HG02973 (cell line): ENCODE measurements around the gene HTD2.

Source experiments
- ATAC-seq: cut with Tn5 transposase; IDR thresholded peaks from one replicate; pipeline ENCODE4 v1.9.1; 2021; ENCODE audit warnings: moderate library complexity; ENCODE audit not compliant: unreplicated experiment

Gene HTD2

DNA sequence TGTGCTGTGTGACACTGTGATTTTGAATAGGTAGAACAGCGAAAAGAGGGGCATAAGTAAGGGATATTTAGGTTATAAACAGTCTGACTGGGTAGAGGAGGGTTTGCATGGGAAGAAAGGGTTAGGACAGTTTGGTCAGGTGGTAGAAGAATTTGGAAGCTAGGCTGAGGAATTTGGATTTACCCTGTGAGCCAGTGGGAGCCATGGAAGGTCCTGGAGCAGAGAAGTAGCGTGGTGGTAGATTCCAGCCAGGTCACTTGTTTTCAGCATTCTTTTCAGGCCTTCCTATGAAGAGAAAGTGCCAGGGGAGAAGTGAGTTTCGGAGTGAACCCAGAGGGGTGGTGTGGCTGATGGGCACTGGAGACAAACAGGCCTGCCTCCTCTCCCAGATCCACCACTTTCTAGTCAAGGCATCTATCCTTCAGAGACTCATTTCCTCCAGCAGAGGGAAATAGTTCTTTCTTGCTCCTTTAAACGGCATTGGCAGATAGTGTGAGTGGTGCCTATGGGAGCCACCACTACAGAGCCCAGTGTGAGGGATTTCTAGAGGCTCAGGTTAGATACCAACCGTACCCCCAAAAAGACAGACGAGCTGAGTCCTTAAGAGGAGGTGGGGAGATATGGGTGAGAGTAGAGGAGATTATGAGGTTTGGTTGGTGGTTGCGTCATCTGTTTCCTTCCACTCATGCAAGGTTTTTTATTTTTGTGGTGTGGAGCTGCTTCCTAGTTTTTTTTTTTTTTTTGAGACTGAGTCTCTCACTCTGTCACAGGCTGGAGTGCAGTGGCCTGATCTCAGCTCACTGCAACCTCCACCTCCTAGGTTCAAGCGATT is 47.6 kb downstream of the HTD2 start:
- no peak for ATAC-seq

GRCh38 chr3:58355179-58355578 is 48.9 kb downstream of the HTD2 start:
- peak; percentile 55 for ATAC-seq

DNA sequence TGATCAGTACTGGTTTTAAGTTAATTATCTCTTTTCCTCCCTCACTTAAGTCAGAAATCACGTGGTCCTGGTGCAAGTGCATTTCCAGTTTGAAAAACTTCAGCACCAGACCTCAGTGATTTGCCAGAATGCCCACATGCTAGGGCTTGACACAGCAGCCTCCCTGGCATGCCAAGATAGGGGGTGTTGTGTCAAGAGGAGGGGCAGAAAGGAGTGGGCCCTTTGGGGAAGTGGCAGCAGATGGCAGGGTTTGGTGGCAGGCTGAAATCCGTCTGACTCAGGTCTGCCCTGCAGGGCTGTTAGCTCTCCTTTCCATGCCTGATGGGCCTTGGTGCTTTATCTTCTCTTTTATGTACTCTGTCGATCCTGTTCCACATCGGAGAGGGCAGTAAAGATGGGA is 49.7 kb downstream of the HTD2 start:
- no peak for ATAC-seq

- ATAC-seq: no peak
These were observed 51.1 kb downstream of the HTD2 start for GRCh38 chr3:58357402-58357801.

- ATAC-seq: no peak
These were observed 51.8 kb downstream of the HTD2 start for GRCh38 chr3:58358092-58358491.

- ATAC-seq: no peak
These were observed 52.5 kb downstream of the HTD2 start for GRCh38 chr3:58358808-58359207.

DNA sequence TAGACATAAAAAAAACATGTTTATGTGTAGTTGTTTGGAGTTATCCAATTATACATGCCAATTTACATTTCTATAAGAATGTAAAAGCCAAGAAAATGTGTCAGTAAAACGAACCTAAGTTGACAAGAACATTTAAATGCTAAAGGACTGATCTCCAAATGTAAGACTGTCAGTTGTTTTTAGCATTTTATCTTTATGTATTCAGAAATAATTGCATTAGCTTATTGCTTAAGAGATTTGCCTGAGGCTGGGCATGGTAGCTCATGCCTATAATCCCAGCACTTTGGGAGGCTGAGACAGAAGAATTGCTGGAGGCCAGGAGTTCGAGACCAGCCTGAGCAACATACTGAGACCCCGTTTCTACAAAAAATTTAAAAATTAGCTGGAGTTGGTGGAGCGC is 53.3 kb downstream of the HTD2 start:
- ATAC-seq: no peak

DNA sequence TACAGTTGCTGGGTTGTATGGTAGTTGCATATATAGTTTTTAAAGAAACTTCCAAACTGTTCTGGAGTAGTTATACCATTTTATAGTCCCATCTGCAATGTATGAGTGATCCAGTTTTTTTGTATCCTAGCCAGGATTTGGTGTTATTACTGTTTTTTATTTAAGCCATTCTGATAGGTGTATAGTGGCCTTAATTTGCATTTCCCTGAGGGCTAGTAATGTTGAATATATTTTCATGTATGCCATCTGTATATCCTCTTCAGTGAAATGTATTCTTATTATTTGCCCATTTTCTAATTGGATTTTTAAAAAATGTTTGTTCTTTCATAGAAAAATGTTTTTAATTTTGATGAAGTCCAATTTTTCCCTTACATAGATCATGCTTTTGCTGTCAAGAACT is 55.5 kb downstream of the HTD2 start:
- ATAC-seq: no peak

DNA sequence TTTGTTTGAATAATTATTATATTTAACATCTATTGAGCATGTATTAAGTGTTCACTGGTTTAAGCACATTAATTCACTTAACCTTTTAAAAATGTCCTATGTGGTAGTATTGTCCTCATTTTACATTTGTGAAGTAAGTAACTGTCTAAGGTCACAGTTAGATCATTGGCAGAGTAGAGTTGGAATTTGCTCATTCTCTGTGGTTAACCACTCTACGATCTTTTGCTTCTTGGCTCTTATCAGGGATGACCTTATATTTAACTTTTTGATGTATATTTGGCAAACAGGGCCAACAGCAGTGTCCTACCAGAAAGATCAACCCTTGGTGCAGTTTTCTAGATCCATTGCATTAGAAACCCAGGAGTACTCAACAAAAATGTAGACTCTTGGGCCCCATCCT is 60.4 kb downstream of the HTD2 start:
- ATAC-seq: no peak

DNA sequence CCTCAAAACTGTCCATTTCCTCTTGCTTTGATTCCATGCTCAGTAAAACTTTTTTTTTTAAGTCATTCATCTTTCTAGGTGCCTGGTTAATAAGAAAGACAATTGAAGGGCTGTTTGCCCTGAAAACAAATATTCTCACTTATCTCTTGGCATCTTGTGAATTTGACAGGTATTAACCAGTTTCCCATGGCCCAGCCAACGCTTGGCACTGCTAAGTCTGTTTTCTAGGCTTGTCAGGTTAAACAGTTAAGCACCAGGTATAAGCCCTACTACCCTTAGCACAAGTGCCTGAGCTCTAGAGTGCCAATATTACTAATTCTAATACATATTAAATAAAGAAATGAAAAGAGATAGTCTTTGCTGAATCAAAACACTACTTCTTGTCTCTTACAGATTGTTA is 62.7 kb downstream of the HTD2 start:
- ATAC-seq: no peak
